Measurements from ENCODE around the gene PCED1B. TPM values are rescaled to one million over a fixed set of nuclear protein-coding genes. Genes with fewer than 3 reads are reported as not detected.

PCED1B gene
- total RNA-seq, 1 experiment from 2014 or later: 0.86 TPM

DNA sequence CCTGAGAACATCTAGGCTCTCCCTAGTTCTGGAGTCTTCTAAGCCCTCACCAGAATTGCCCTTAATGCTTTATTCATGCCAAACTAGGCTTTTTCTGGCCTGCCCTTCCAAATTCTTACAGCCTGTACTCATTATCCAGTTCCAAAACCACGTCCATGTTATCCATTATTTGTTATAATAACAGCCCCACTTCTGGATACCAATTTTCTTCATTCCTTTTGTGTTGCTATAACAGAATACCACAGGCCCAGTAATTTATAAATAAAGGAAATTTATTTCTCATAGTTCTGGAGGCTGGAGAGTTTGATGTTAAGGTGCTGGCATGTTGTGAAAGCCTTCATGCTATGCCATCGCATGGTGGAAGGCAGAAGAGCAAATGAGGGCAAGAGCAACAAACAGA, 68.3 kb downstream of the PCED1B start:
- no peak overlapping the region for H3K4me2 ChIP-seq (ENCODE audit: low read length)
- no peaks in the 10 kb centered on the region for H3K27me3 ChIP-seq (ENCODE audit: insufficient read depth, low read length)
- CTCF ChIA-PET: no interaction called here
- no peaks in the 10 kb centered on the region for H3K36me3 ChIP-seq (ENCODE audit: control insufficient read depth in 1 of 2, insufficient read depth in 2 of 2, low read length in 2 of 2)
- no peak overlapping the region for H2AFZ ChIP-seq (ENCODE audit: low read depth, low read length, poor library complexity, severe bottlenecking)
- H3K4me3 ChIP-seq (replicated peaks in 1 of 2; ENCODE audit: low read depth in 1 of 2, low read length in 2 of 2): no peak overlapping the region
- no peaks in the 10 kb centered on the region for H3K9me3 ChIP-seq (ENCODE audit: control insufficient read depth in 1 of 2, insufficient read depth in 1 of 2, low read depth in 1 of 2, low read length in 2 of 2)
- BruUV-seq (replicated peaks): no TSS peak
- H4K20me1 ChIP-seq (ENCODE audit: insufficient read depth): no peaks in the 10 kb centered on the region
- H3K9ac ChIP-seq (ENCODE audit: low read length): no peak overlapping the region
- no peaks in the 10 kb centered on the region for H3K4me1 ChIP-seq (ENCODE audit: control insufficient read depth in 1 of 2, insufficient read depth in 2 of 2, low read length in 2 of 2)
- no peak for TF ChIP-seq SRF (IDR thresholded peaks at IDR 0.05; ENCODE audit: low read depth)
- TF ChIP-seq, protein P1, sequence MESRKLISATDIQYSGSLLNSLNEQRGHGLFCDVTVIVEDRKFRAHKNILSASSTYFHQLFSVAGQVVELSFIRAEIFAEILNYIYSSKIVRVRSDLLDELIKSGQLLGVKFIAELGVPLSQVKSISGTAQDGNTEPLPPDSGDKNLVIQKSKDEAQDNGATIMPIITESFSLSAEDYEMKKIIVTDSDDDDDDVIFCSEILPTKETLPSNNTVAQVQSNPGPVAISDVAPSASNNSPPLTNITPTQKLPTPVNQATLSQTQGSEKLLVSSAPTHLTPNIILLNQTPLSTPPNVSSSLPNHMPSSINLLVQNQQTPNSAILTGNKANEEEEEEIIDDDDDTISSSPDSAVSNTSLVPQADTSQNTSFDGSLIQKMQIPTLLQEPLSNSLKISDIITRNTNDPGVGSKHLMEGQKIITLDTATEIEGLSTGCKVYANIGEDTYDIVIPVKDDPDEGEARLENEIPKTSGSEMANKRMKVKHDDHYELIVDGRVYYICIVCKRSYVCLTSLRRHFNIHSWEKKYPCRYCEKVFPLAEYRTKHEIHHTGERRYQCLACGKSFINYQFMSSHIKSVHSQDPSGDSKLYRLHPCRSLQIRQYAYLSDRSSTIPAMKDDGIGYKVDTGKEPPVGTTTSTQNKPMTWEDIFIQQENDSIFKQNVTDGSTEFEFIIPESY (IDR thresholded peaks at IDR 0.05; ENCODE audit: extremely low read depth, insufficient replicate concordance, low read length): no peak
- TF ChIP-seq EZH2 (IDR thresholded peaks at IDR 0.05): no peak
- TF ChIP-seq POLR2AphosphoS5 (IDR thresholded peaks at IDR 0.05; ENCODE audit: low read depth, low read length): no peak
- TF ChIP-seq RAD21 (IDR thresholded peaks at IDR 0.05; ENCODE audit: low read depth): no peak
- TF ChIP-seq SP1 (IDR thresholded peaks at IDR 0.05; ENCODE audit: low read depth): no peak
- no peak for TF ChIP-seq CBX3 (IDR thresholded peaks at IDR 0.05; ENCODE audit: low read depth)
- TF ChIP-seq SIN3A (IDR thresholded peaks at IDR 0.05; ENCODE audit: low read depth): no peak
- TF ChIP-seq TCF7L2 (IDR thresholded peaks at IDR 0.05; ENCODE audit: borderline replicate concordance, extremely low read depth, insufficient read depth, insufficient read length): no peak
- TF ChIP-seq EZH2phosphoT487 (IDR thresholded peaks at IDR 0.05; ENCODE audit: borderline replicate concordance): no peak
- TF ChIP-seq POLR2A (IDR thresholded peaks at IDR 0.05; ENCODE audit: borderline replicate concordance, extremely low read depth, insufficient read depth, insufficient read length): no peak
- TF ChIP-seq, protein P2, sequence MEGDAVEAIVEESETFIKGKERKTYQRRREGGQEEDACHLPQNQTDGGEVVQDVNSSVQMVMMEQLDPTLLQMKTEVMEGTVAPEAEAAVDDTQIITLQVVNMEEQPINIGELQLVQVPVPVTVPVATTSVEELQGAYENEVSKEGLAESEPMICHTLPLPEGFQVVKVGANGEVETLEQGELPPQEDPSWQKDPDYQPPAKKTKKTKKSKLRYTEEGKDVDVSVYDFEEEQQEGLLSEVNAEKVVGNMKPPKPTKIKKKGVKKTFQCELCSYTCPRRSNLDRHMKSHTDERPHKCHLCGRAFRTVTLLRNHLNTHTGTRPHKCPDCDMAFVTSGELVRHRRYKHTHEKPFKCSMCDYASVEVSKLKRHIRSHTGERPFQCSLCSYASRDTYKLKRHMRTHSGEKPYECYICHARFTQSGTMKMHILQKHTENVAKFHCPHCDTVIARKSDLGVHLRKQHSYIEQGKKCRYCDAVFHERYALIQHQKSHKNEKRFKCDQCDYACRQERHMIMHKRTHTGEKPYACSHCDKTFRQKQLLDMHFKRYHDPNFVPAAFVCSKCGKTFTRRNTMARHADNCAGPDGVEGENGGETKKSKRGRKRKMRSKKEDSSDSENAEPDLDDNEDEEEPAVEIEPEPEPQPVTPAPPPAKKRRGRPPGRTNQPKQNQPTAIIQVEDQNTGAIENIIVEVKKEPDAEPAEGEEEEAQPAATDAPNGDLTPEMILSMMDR (IDR thresholded peaks at IDR 0.05 in 2 of 3, conservative IDR thresholded peaks at IDR 0.05 in 1 of 3; ENCODE audit: borderline replicate concordance in 1 of 3, insufficient read depth in 1 of 3, low read depth in 2 of 3, low read length in 2 of 3): no peak
- TF ChIP-seq FOSL1 (IDR thresholded peaks at IDR 0.05; ENCODE audit: low read depth): no peak
- TF ChIP-seq CEBPB (IDR thresholded peaks at IDR 0.05; ENCODE audit: low read depth): no peak
- no peaks in the 10 kb centered on the region for H3K9me2 ChIP-seq (ENCODE audit: insufficient read depth)
- no peak overlapping the region for H3K27ac ChIP-seq (ENCODE audit: low read depth, low read length)
- H3K79me2 ChIP-seq (ENCODE audit: insufficient read depth, low read length): no peaks in the 10 kb centered on the region
- DNase-seq (ENCODE audit: low read depth, low spot score) (no peak), ATAC-seq (no peak)
- POLR2A ChIA-PET: no interaction called here
- RAD21 ChIA-PET (ENCODE audit: low non-redundant PET in 1 of 2, low total read pairs in 2 of 2, uncharacterized antibody in 2 of 2, unreplicated experiment in 2 of 2): no interaction called here
- intact Hi-C loops (cut with micrococcal nuclease): no loop called here

Measured in HCT116 (cell line).